Measurements from ENCODE around the gene WIPF1.
A peak's percentile ranks its signal among the peaks of the same experiment; 100 is the strongest.

WIPF1 gene

DNA sequence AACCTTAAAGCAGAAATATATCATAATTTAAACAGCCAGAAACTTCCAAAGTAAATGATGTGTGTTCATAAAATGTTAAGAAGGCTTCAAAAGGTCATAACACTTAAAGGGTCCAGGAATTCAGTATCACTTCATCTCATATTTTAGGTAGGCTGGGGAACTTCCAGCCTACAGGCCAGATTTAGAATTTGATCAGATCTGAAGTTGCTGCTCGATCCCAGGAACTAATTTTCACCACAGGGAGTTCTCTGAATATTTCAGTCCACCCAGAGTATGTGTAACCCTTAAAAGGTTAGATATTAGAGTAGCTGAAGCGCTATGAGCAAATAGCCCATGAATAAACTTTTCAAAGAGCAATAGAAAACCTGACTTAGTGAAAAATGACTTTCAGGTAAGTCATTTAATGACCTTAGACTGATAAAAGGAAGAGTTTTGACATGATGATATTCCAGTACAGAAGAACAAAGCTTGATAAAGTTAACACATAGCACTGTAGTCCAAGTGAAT lies 1.7 kb downstream of the WIPF1 start:
- peak overlapping the region; percentile 96 for H3K27ac ChIP-seq (ENCODE audit: low read length)
- no peaks in the 10 kb centered on the region; the same call in 1 of the 2 replicates for H3K36me3 ChIP-seq (replicated peaks; ENCODE audit: insufficient read depth, low read length)
- DNase-seq = peak; percentile 34
- peak overlapping the region; percentile 83 for H3K4me3 ChIP-seq (ENCODE audit: low read length)
- H3K4me2 ChIP-seq (ENCODE audit: low read depth, low read length) = peak overlapping the region; percentile 61
- H3K9ac ChIP-seq (ENCODE audit: low read length) = peak overlapping the region; percentile 99
- H4K20me1 ChIP-seq (ENCODE audit: insufficient read depth, low read length) = no peaks in the 10 kb centered on the region
- H3F3A ChIP-seq (ENCODE audit: insufficient read depth, low read length) = peaks cover 54% of the 10 kb centered on the region
- peaks cover 44% of the 10 kb centered on the region for H3K4me1 ChIP-seq (ENCODE audit: low read length)
- H3K27me3 ChIP-seq (replicated peaks; ENCODE audit: insufficient read depth, low read length) = no peaks in the 10 kb centered on the region
- peaks cover 94% of the 10 kb centered on the region for H3K79me2 ChIP-seq (ENCODE audit: low read length)
- H2AFZ ChIP-seq (ENCODE audit: low read length) = no peak overlapping the region
- no peaks in the 10 kb centered on the region for H3K9me3 ChIP-seq (replicated peaks; ENCODE audit: insufficient read depth, low read length)
- no peak for TF ChIP-seq EZH2phosphoT487 (IDR thresholded peaks at IDR 0.05; ENCODE audit: low read length)
- no peak for TF ChIP-seq EZH2 (optimal IDR thresholded peaks at IDR 0.05; ENCODE audit: low read depth, low read length)
- TF ChIP-seq, protein P1, sequence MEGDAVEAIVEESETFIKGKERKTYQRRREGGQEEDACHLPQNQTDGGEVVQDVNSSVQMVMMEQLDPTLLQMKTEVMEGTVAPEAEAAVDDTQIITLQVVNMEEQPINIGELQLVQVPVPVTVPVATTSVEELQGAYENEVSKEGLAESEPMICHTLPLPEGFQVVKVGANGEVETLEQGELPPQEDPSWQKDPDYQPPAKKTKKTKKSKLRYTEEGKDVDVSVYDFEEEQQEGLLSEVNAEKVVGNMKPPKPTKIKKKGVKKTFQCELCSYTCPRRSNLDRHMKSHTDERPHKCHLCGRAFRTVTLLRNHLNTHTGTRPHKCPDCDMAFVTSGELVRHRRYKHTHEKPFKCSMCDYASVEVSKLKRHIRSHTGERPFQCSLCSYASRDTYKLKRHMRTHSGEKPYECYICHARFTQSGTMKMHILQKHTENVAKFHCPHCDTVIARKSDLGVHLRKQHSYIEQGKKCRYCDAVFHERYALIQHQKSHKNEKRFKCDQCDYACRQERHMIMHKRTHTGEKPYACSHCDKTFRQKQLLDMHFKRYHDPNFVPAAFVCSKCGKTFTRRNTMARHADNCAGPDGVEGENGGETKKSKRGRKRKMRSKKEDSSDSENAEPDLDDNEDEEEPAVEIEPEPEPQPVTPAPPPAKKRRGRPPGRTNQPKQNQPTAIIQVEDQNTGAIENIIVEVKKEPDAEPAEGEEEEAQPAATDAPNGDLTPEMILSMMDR (IDR thresholded peaks at IDR 0.05; ENCODE audit: low read length) = no peak
- H3K9me2 ChIP-seq (replicated peaks; ENCODE audit: insufficient read depth, low read length) = no peaks in the 10 kb centered on the region

- Histone ChIP-seq H2AFZ (ENCODE audit: low read length) (no peak overlapping the region), H3K9ac (ENCODE audit: low read length) (peak overlapping the region; percentile 99), H3K9me3 (replicated peaks; ENCODE audit: insufficient read depth, low read length) (no peaks in the 10 kb centered on the region), H3K36me3 (replicated peaks; ENCODE audit: insufficient read depth, low read length) (no peaks in the 10 kb centered on the region; the same call in 1 of the 2 replicates), H3F3A (ENCODE audit: insufficient read depth, low read length) (peaks cover 54% of the 10 kb centered on the region), H3K4me3 (ENCODE audit: low read length) (peak overlapping the region; percentile 83), H3K9me2 (replicated peaks; ENCODE audit: insufficient read depth, low read length) (no peaks in the 10 kb centered on the region), H3K27ac (ENCODE audit: low read length) (peak overlapping the region; percentile 96), H3K79me2 (ENCODE audit: low read length) (peaks cover 95% of the 10 kb centered on the region), H4K20me1 (ENCODE audit: insufficient read depth, low read length) (peaks cover under 1% of the 10 kb centered on the region; the same call in 1 of the 2 replicates), H3K4me2 (ENCODE audit: low read depth, low read length) (peak overlapping the region; percentile 61), H3K4me1 (ENCODE audit: low read length) (peaks cover 43% of the 10 kb centered on the region), H3K27me3 (replicated peaks; ENCODE audit: insufficient read depth, low read length) (no peaks in the 10 kb centered on the region)
- DNase-seq = peak; percentile 30
- TF ChIP-seq, protein P1 (IDR thresholded peaks at IDR 0.05; ENCODE audit: low read length) = no peak
- TF ChIP-seq EZH2 (optimal IDR thresholded peaks at IDR 0.05; ENCODE audit: low read depth, low read length) (no peak), EZH2phosphoT487 (IDR thresholded peaks at IDR 0.05; ENCODE audit: low read length) (no peak)
These were observed 2.3 kb downstream of the WIPF1 start for GRCh38 chr2:174595116-174595809.

DNA sequence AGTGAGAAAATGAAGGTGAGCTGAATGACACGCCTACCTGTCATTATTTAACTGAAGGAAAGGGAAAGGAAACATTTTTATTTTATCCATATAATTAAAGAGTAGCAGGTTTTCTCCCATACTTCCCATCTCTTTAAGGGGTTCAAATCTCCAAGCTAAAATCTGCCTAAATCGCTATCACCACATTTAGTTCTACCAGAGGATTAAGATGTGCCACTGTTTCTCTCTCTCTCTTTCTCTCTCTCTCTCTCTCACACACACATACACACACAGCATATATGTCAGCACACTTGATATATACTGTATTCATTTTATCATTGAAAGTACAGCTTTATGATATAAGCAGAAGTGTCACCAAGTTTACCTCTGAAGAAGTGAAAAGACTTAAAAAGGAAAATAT lies 3.1 kb downstream of the WIPF1 start:
- Histone ChIP-seq H3K79me2 (ENCODE audit: low read length) (peaks cover 95% of the 10 kb centered on the region), H3K9me2 (replicated peaks; ENCODE audit: insufficient read depth, low read length) (no peaks in the 10 kb centered on the region), H3K4me2 (ENCODE audit: low read depth, low read length) (peak overlapping the region; percentile 83), H3K9me3 (replicated peaks; ENCODE audit: insufficient read depth, low read length) (no peaks in the 10 kb centered on the region), H3K27me3 (replicated peaks; ENCODE audit: insufficient read depth, low read length) (no peaks in the 10 kb centered on the region), H3K9ac (ENCODE audit: low read length) (peak overlapping the region; percentile 90), H3F3A (ENCODE audit: insufficient read depth, low read length) (peaks cover 54% of the 10 kb centered on the region), H3K4me1 (ENCODE audit: low read length) (peaks cover 37% of the 10 kb centered on the region), H2AFZ (ENCODE audit: low read length) (no peak overlapping the region), H4K20me1 (ENCODE audit: insufficient read depth, low read length) (peaks cover 8% of the 10 kb centered on the region), H3K4me3 (ENCODE audit: low read length) (peak overlapping the region; percentile 57), H3K36me3 (replicated peaks; ENCODE audit: insufficient read depth, low read length) (no peaks in the 10 kb centered on the region; the same call in 1 of the 2 replicates), H3K27ac (ENCODE audit: low read length) (peak overlapping the region; percentile 96)
- peak; percentile 40 for DNase-seq
- TF ChIP-seq EZH2phosphoT487 (IDR thresholded peaks at IDR 0.05; ENCODE audit: low read length) = no peak

Measured in MM.1S (cell line).